Esophagus (tissue), 2 donors: ENCODE results near the gene BIRC7. TPM values are rescaled to one million over a fixed set of nuclear protein-coding genes. Genes with fewer than 3 reads are reported as not detected.

Source experiments
- H3K27ac ChIP-seq, 2 donors: one replicate each; pipeline ENCODE4 v1.5.1; 2013; ENCODE audit warnings: low read depth in 2 of 2, mild to moderate bottlenecking in 2 of 2, inconsistent platforms in 1 of 2, low read length in 1 of 2, moderate library complexity in 1 of 2
- H3K27me3 ChIP-seq, 2 donors: one replicate each; pipeline ENCODE4 v1.6.1; 2013; ENCODE audit warnings: low read length in 2 of 2, control low read depth in 1 of 2, mild to moderate bottlenecking in 1 of 2; ENCODE audit not compliant: insufficient read depth in 2 of 2, control insufficient read depth in 1 of 2
- H3K36me3 ChIP-seq, 2 donors: one replicate each; pipeline ENCODE4 v1.6.1; 2013; ENCODE audit warnings: low read length in 1 of 2; ENCODE audit not compliant: control insufficient read depth in 2 of 2, insufficient read depth in 2 of 2
- H3K4me1 ChIP-seq, 2 donors: one replicate each; pipeline ENCODE4 v1.6.1; 2013; ENCODE audit warnings: low read length in 1 of 2; ENCODE audit not compliant: control insufficient read depth in 2 of 2, insufficient read depth in 2 of 2
- H3K4me3 ChIP-seq, 2 donors: one replicate each; pipeline ENCODE4 v1.5.1; 2013; ENCODE audit warnings: low read length in 2 of 2, mild to moderate bottlenecking in 2 of 2, low read depth in 1 of 2, moderate library complexity in 1 of 2
- H3K9me3 ChIP-seq, 2 donors: one replicate each; pipeline ENCODE4 v1.6.1; 2013; ENCODE audit warnings: mild to moderate bottlenecking in 2 of 2, low read depth in 1 of 2, low read length in 1 of 2, moderate library complexity in 1 of 2; ENCODE audit not compliant: control insufficient read depth in 2 of 2, insufficient read depth in 1 of 2
- WGBS, 2 donors: extraction: QIAGEN DNeasy Blood & Tissue Kit; methylation state at CpG; one replicate each; pipeline ENCODE4 v1.1.7; 2013; 5-methylcytosine and 5-hydroxymethylcytosine counted together
- polyA plus RNA-seq, 2 donors: library from polyadenylated mRNA; stranded (reverse); fragments of 200-250 nt; gene quantifications; one replicate each; pipeline ENCODE4 v1.2.3, GENCODE V29; 2013
- donor health status: healthy with polysubstance abuse.
- donor health status: Bipolar disorder and iron deficiency.

BIRC7 gene
- polyA plus RNA-seq, 2 donors = 0.04 TPM; not detected in 1

GRCh38 chr20:63191400-63191799 lies 44.3 kb upstream of the BIRC7 start:
- Histone ChIP-seq H3K9me3 (no peaks in the 10 kb centered on the region), H3K36me3 (peaks cover 2 to 7% of the 10 kb centered on the region in 2 donors), H3K4me1 (peaks cover 0 to 5% of the 10 kb centered on the region in 2 donors), H3K27me3 (no peaks in the 10 kb centered on the region), H3K27ac (no peak overlapping the region), H3K4me3 (no peak overlapping the region)
- WGBS, 2 donors = 52 to 61% methylated on average over 14 of the region's 14 CpGs

GRCh38 chr20:63192721-63193120 lies 43.0 kb upstream of the BIRC7 start:
- no peaks in the 10 kb centered on the region for H3K9me3 ChIP-seq
- peaks cover 0 to 5% of the 10 kb centered on the region in 2 donors for H3K4me1 ChIP-seq
- no peak overlapping the region for H3K4me3 ChIP-seq
- H3K36me3 ChIP-seq = peaks cover 2 to 9% of the 10 kb centered on the region in 2 donors
- WGBS, 2 donors = 90 to 93% methylated on average over 21 of the region's 21 CpGs
- no peaks in the 10 kb centered on the region for H3K27me3 ChIP-seq
- H3K27ac ChIP-seq = no peak overlapping the region

- Histone ChIP-seq H3K27me3 (no peaks in the 10 kb centered on the region), H3K36me3 (peaks cover 2 to 9% of the 10 kb centered on the region in 2 donors), H3K4me3 (no peak overlapping the region), H3K9me3 (no peaks in the 10 kb centered on the region), H3K4me1 (peaks cover 0 to 5% of the 10 kb centered on the region in 2 donors), H3K27ac (no peak overlapping the region)
- 79 to 83% methylated on average over 14 of the region's 14 CpGs for WGBS, 2 donors
Measured at GRCh38 chr20:63194007-63194796, 41.5 kb upstream of the BIRC7 start.

GRCh38 chr20:63194797-63195173 lies 40.9 kb upstream of the BIRC7 start:
- Histone ChIP-seq H3K9me3 (no peaks in the 10 kb centered on the region), H3K36me3 (peaks cover 2 to 9% of the 10 kb centered on the region in 2 donors), H3K27me3 (no peaks in the 10 kb centered on the region), H3K4me3 (no peak overlapping the region), H3K27ac (no peak overlapping the region), H3K4me1 (peaks cover 0 to 5% of the 10 kb centered on the region in 2 donors)
- 76 to 78% methylated on average over 4 of the region's 4 CpGs for WGBS, 2 donors

- Histone ChIP-seq H3K36me3 (peaks cover 9 to 13% of the 10 kb centered on the region in 2 donors), H3K27ac (no peak overlapping the region), H3K4me3 (no peak overlapping the region), H3K27me3 (no peaks in the 10 kb centered on the region), H3K9me3 (no peaks in the 10 kb centered on the region), H3K4me1 (no peaks in the 10 kb centered on the region)
- WGBS, 2 donors = 71 to 72% methylated on average over 9 of the region's 9 CpGs
Measured at GRCh38 chr20:63196768-63197470, 38.8 kb upstream of the BIRC7 start.

GRCh38 chr20:63198606-63199005 lies 37.1 kb upstream of the BIRC7 start:
- H3K27ac ChIP-seq = no peak overlapping the region
- H3K36me3 ChIP-seq = peaks cover 12 to 30% of the 10 kb centered on the region in 2 donors
- H3K9me3 ChIP-seq = no peaks in the 10 kb centered on the region
- no peaks in the 10 kb centered on the region for H3K27me3 ChIP-seq
- WGBS, 2 donors = 76 to 79% methylated on average over 7 of the region's 7 CpGs
- H3K4me1 ChIP-seq = no peaks in the 10 kb centered on the region
- no peak overlapping the region for H3K4me3 ChIP-seq

GRCh38 chr20:63202021-63202420 lies 33.7 kb upstream of the BIRC7 start:
- Histone ChIP-seq H3K9me3 (no peaks in the 10 kb centered on the region), H3K36me3 (peaks cover 18 to 32% of the 10 kb centered on the region in 2 donors), H3K4me1 (peaks cover 2 to 3% of the 10 kb centered on the region in 2 donors), H3K27me3 (no peaks in the 10 kb centered on the region), H3K4me3 (no peak overlapping the region), H3K27ac (no peak overlapping the region)
- 88 to 90% methylated on average over 17 of the region's 17 CpGs for WGBS, 2 donors

- no peak overlapping the region for H3K4me3 ChIP-seq
- H3K36me3 ChIP-seq = peaks cover 18 to 32% of the 10 kb centered on the region in 2 donors
- no peaks in the 10 kb centered on the region for H3K9me3 ChIP-seq
- WGBS, 2 donors = 92% methylated on average over 29 of the region's 29 CpGs
- H3K27ac ChIP-seq = no peak overlapping the region
- H3K27me3 ChIP-seq = no peaks in the 10 kb centered on the region
- H3K4me1 ChIP-seq = peaks cover 2 to 5% of the 10 kb centered on the region in 2 donors
Measured at GRCh38 chr20:63202811-63203526, 32.7 kb upstream of the BIRC7 start.

GRCh38 chr20:63204362-63204761 lies 31.3 kb upstream of the BIRC7 start:
- no peaks in the 10 kb centered on the region for H3K27me3 ChIP-seq
- H3K9me3 ChIP-seq = no peaks in the 10 kb centered on the region
- H3K36me3 ChIP-seq = peaks cover 22 to 37% of the 10 kb centered on the region in 2 donors
- no peak overlapping the region for H3K4me3 ChIP-seq
- WGBS, 2 donors = 91% methylated on average over 5 of the region's 5 CpGs
- H3K4me1 ChIP-seq = peaks cover 2 to 5% of the 10 kb centered on the region in 2 donors
- no peak overlapping the region for H3K27ac ChIP-seq
